Measurements from ENCODE around the gene KIAA1586. TPM values are rescaled to one million over a fixed set of nuclear protein-coding genes. Genes with fewer than 3 reads are reported as not detected.

Gene KIAA1586
- total and polyA plus RNA-seq, 2 donors (not counting 3 experiments of a cell fraction or from before 2014, with no cell fraction given) = 1.7 to 14.0 TPM

DNA sequence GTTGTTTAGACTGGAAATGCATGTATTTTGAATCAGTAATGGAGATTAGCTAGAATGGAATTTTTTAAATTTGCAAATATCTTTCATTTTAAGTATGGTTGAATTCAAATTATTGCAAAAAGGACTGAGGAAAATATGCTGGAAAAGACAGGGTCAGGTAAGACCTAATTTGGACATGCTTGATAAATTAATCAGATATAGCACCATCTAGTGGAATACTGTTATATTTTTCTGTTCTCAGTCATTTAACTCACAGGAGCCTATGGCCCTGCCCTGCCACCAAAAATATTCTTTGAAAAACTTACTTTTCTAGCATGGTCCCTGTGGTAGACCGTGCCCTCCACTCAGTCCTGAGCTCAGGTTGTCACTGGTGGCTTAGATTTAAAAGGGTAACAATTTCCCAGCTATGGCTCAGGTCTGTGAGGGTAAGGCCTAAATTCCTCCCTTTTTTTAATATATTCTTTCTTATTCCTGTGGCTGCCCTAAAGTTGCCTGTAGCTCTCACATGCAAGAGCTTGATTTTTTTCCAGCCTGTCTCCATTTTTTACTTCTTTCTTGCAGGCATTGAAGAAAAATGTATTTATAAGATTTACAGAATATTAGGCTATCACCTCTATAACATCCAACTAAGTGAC is 25.3 kb upstream of the KIAA1586 start:
- H3K4me3 ChIP-seq (replicated peaks in 1 of 3; ENCODE audit: insufficient read depth in 1 of 3, low read depth in 1 of 3, low read length in 3 of 3) = no peak overlapping the region
- peak; percentile 48 for FAIRE-seq
- no TSS peak for BruUV-seq (replicated peaks)
- H3K9me3 ChIP-seq (replicated peaks; ENCODE audit: control insufficient read depth, insufficient read depth, low read length) = no peaks in the 10 kb centered on the region
- H3K4me1 ChIP-seq (ENCODE audit: control insufficient read depth, extremely low read depth, insufficient read depth, low read length) = peaks cover 4% of the 10 kb centered on the region
- H3K9me1 ChIP-seq (replicated peaks; ENCODE audit: control insufficient read depth, extremely low read depth, insufficient read depth, low read length) = no peaks in the 10 kb centered on the region
- intact Hi-C loops (cut with micrococcal nuclease) (loop anchor here (1.0 kb wide), 3 partner anchors 66 to 296 kb away; partner anchors contain the start of genes BEND6 and PRIM2), dilution Hi-C loops (cut with MboI; ENCODE audit: extremely low pct_ligation_motif_present, low sequenced_read_pairs) (no loop called here)
- H2AFZ ChIP-seq (ENCODE audit: low read depth, low read length) = peak overlapping the region; percentile 58
- DNase-seq (ENCODE audit: low read depth, low spot score) = peak; percentile 54
- H3K36me3 ChIP-seq (ENCODE audit: control insufficient read depth in 2 of 2, extremely low read depth in 1 of 2, insufficient read depth in 2 of 2, low read length in 2 of 2) = no peaks in the 10 kb centered on the region
- H3K9ac ChIP-seq (replicated peaks; ENCODE audit: extremely low read depth, insufficient read depth, low read length) = no peak overlapping the region
- no peak for TF ChIP-seq FOS (IDR thresholded peaks at IDR 0.05; ENCODE audit: borderline replicate concordance, insufficient read depth, low read length)
- no peak for TF ChIP-seq MYC (IDR thresholded peaks at IDR 0.05; ENCODE audit: low read depth, low read length)
- peak; percentile 21 to 39 for TF ChIP-seq CTCF (IDR thresholded peaks at IDR 0.05; ENCODE audit: extremely low read depth in 1 of 2, insufficient read depth in 1 of 2, low read depth in 1 of 2, low read length in 2 of 2)
- TF ChIP-seq EZH2 (IDR thresholded peaks at IDR 0.05; ENCODE audit: borderline replicate concordance, low read depth, low read length, severe bottlenecking) = no peak
- TF ChIP-seq GATA2 (IDR thresholded peaks at IDR 0.05; ENCODE audit: insufficient read depth, insufficient read length, low read depth, low read length) = no peak
- no peak for TF ChIP-seq POLR2A (IDR thresholded peaks at IDR 0.05; ENCODE audit: low read depth, low read length)
- no peaks in the 10 kb centered on the region for H4K20me1 ChIP-seq (replicated peaks; ENCODE audit: control insufficient read depth, extremely low read depth, insufficient read depth, low read length)
- no peaks in the 10 kb centered on the region for H3K79me2 ChIP-seq (ENCODE audit: control insufficient read depth, insufficient read depth, low read length)
- H3K27me3 ChIP-seq (ENCODE audit: control insufficient read depth in 2 of 2, insufficient read depth in 2 of 2, low read length in 2 of 2) = no peaks in the 10 kb centered on the region
- CTCF ChIA-PET = interaction anchor here (0.7 to 2.2 kb wide), 6 partner anchors 10 to 259 kb away, joined by 3 to 21 read pairs (median 4); partner anchors contain the start of gene BEND6
- H3K4me2 ChIP-seq (ENCODE audit: insufficient read depth, low read length) = no peak overlapping the region
- no peak overlapping the region for H3K27ac ChIP-seq (ENCODE audit: insufficient read depth, low read depth, low read length)
- POLR2A ChIA-PET = no interaction called here

Data from endothelial cell of umbilical vein (primary cell).